DOHH2 (cell line): ENCODE data around the gene GMPR2.

Experiments
- H3F3A ChIP-seq: fragments of 200-600 bp; sonication (generic), shearing (Covaris generic); 2 replicates; pipeline ENCODE4 v1.6.0; 2016; ENCODE audit warnings: antibody characterized with exemption, mild to moderate bottlenecking; ENCODE audit not compliant: control insufficient read depth, insufficient read depth
- H3K27ac ChIP-seq: fragments of 200-600 bp; sonication (generic); 2 replicates; pipeline ENCODE4 v1.5.1; 2014; ENCODE audit warnings: low read depth, mild to moderate bottlenecking, low read length, moderate library complexity
- H3K27me3 ChIP-seq: fragments of 200-600 bp; sonication (generic); 2 replicates; pipeline ENCODE4 v1.6.1; 2014; ENCODE audit warnings: mild to moderate bottlenecking, low read length, mixed read lengths; ENCODE audit not compliant: control insufficient read depth
- H3K36me3 ChIP-seq: fragments of 200-600 bp; sonication (generic); 2 replicates; pipeline ENCODE4 v1.6.1; 2014; ENCODE audit warnings: mild to moderate bottlenecking, low read length, moderate library complexity, mixed read lengths; ENCODE audit not compliant: control insufficient read depth
- H3K4me1 ChIP-seq: fragments of 200-600 bp; sonication (generic); 2 replicates; pipeline ENCODE4 v1.6.1; 2014; ENCODE audit warnings: mild to moderate bottlenecking, low read length, mixed read lengths; ENCODE audit not compliant: control insufficient read depth
- H3K4me2 ChIP-seq: fragments of 200-600 bp; sonication (generic); 2 replicates; pipeline ENCODE4 v1.6.0; 2014; ENCODE audit warnings: mild to moderate bottlenecking, low read length, moderate library complexity
- H3K4me3 ChIP-seq: fragments of 200-600 bp; sonication (generic); 2 replicates; pipeline ENCODE4 v1.5.1; 2014; ENCODE audit warnings: mild to moderate bottlenecking, low read length, mixed read lengths
- H3K79me2 ChIP-seq: fragments of 200-600 bp; sonication (generic); 2 replicates; pipeline ENCODE4 v1.6.1; 2014; ENCODE audit warnings: mild to moderate bottlenecking, low read length, mixed read lengths; ENCODE audit not compliant: control insufficient read depth
- H3K9me2 ChIP-seq: fragments of 200-600 bp; sonication (generic); replicated peaks from 2 replicates; pipeline ENCODE4 v1.6.1; 2014; ENCODE audit warnings: mild to moderate bottlenecking, low read length, mixed read lengths; ENCODE audit not compliant: control insufficient read depth
- H3K9me3 ChIP-seq: fragments of 200-600 bp; sonication (generic); 2 replicates; pipeline ENCODE4 v1.6.1; 2014; ENCODE audit warnings: antibody characterized with exemption, low read length, mixed read lengths; ENCODE audit not compliant: control insufficient read depth, insufficient read depth
- H4K20me1 ChIP-seq: fragments of 200-600 bp; sonication (generic); 2 replicates; pipeline ENCODE4 v1.6.0; 2014; ENCODE audit warnings: low read depth, mild to moderate bottlenecking, antibody characterized with exemption, low read length, moderate library complexity; ENCODE audit not compliant: control insufficient read depth, insufficient read depth
- EZH2phosphoT487 ChIP-seq: fragments of 200-600 bp; sonication (generic); IDR thresholded peaks from 2 replicates; pipeline ENCODE4 v1.6.1; 2017; ENCODE audit warnings: borderline replicate concordance, mild to moderate bottlenecking, antibody characterized with exemption, low read length, moderate library complexity, mixed read lengths
- TF ChIP-seq, protein P1 (sequence below): fragments of 200-600 bp; sonication (generic); IDR thresholded peaks from one replicate; pipeline ENCODE4 v1.5.1; 2014; ENCODE audit warnings: antibody characterized with exemption, mild to moderate bottlenecking, low read depth, low read length; ENCODE audit not compliant: poor library complexity, severe bottlenecking

GMPR2 gene

DNA sequence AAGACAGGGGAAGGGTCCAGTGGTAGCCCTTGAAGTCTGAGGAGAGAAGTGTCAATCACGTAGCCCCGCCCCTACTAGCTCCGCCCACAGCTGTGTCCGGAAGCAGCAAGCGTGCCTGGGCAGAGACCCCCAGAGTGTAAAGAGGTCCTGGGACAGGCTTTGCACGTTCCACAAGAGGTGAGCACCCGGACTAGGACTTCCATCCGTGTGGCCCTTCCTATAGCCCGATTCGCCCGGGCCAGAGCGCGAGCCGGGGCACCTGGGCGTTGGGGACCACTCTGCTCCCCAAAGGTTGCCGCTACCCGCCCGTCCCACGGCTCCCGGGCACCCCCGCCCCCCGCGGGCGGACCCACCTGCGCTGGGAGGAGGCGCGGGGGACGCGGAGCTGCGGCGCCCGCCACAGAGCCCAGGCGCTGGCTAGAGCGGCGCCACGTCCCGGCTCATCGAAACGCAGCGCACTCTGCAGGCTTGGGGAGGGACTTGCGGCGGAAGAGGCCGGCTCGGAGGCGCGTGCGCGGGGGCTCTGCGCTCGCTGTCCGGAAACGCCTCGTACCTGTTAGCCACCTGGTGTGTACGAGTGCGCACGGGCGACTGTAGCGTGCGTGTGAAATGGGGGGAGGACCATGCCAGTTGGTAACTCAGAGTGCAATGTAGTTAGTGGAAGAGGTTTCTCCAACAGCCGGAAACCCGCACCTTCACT is 38.6 kb downstream of the GMPR2 start, which contains the start of gene RABGGTA:
TSS of gene RABGGTA (minus strand) at position 464 of the 700 bp plus-strand sequence. CDS start 482 bp downstream, outside the sequence.
- H3K4me3 ChIP-seq: peak within 1 kb of the TSS; percentile 85
- peak within 1 kb of the TSS; percentile 86 for H3K4me2 ChIP-seq
- H3K36me3 ChIP-seq: no peaks in the 10 kb centered on the region
- no peaks in the 10 kb centered on the region for H3K27me3 ChIP-seq
- H3K4me1 ChIP-seq: peaks cover 40% of the 10 kb centered on the region
- H3K9me2 ChIP-seq: no peaks in the 10 kb centered on the region
- H3F3A ChIP-seq: peaks cover 2% of the 10 kb centered on the region; the same call in 1 of the 2 replicates
- peak within 1 kb of the TSS; percentile 63 for H3K27ac ChIP-seq
- no peaks in the 10 kb centered on the region for H3K9me3 ChIP-seq
- no peaks in the 10 kb centered on the region for H4K20me1 ChIP-seq
- no peak for TF ChIP-seq EZH2phosphoT487
- TF ChIP-seq, protein P1, sequence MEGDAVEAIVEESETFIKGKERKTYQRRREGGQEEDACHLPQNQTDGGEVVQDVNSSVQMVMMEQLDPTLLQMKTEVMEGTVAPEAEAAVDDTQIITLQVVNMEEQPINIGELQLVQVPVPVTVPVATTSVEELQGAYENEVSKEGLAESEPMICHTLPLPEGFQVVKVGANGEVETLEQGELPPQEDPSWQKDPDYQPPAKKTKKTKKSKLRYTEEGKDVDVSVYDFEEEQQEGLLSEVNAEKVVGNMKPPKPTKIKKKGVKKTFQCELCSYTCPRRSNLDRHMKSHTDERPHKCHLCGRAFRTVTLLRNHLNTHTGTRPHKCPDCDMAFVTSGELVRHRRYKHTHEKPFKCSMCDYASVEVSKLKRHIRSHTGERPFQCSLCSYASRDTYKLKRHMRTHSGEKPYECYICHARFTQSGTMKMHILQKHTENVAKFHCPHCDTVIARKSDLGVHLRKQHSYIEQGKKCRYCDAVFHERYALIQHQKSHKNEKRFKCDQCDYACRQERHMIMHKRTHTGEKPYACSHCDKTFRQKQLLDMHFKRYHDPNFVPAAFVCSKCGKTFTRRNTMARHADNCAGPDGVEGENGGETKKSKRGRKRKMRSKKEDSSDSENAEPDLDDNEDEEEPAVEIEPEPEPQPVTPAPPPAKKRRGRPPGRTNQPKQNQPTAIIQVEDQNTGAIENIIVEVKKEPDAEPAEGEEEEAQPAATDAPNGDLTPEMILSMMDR: peak; percentile 82
- H3K79me2 ChIP-seq: peaks cover 4% of the 10 kb centered on the region

- H3K27me3 ChIP-seq: no peaks in the 10 kb centered on the region
- peak overlapping the region; percentile 85 for H3K4me3 ChIP-seq
- H4K20me1 ChIP-seq: no peaks in the 10 kb centered on the region
- H3K79me2 ChIP-seq: peaks cover 4% of the 10 kb centered on the region
- no peaks in the 10 kb centered on the region for H3K36me3 ChIP-seq
- no peaks in the 10 kb centered on the region for H3K9me3 ChIP-seq
- peaks cover 2% of the 10 kb centered on the region; the same call in 1 of the 2 replicates for H3F3A ChIP-seq
- H3K9me2 ChIP-seq: no peaks in the 10 kb centered on the region
- H3K4me2 ChIP-seq: peak overlapping the region; percentile 86
- H3K27ac ChIP-seq: peak overlapping the region; percentile 34
- peaks cover 40% of the 10 kb centered on the region for H3K4me1 ChIP-seq
- no peak for TF ChIP-seq EZH2phosphoT487
- TF ChIP-seq, protein P1: no peak
Measured at GRCh38 chr14:24271834-24272263, 39.1 kb downstream of the GMPR2 start.

- H3K4me1 ChIP-seq: peaks cover 40% of the 10 kb centered on the region
- no peak for TF ChIP-seq EZH2phosphoT487
- TF ChIP-seq, protein P1: no peak
- peaks cover 4% of the 10 kb centered on the region for H3K79me2 ChIP-seq
- peak overlapping the region; percentile 85 for H3K4me3 ChIP-seq
- H3K9me3 ChIP-seq: no peaks in the 10 kb centered on the region
- H3K9me2 ChIP-seq: no peaks in the 10 kb centered on the region
- H3K27ac ChIP-seq: no peak overlapping the region
- no peaks in the 10 kb centered on the region for H4K20me1 ChIP-seq
- no peaks in the 10 kb centered on the region for H3K27me3 ChIP-seq
- no peaks in the 10 kb centered on the region for H3K36me3 ChIP-seq
- H3F3A ChIP-seq: peaks cover 2% of the 10 kb centered on the region; the same call in 1 of the 2 replicates
- peak overlapping the region; percentile 86 for H3K4me2 ChIP-seq
Measured at GRCh38 chr14:24272467-24272866, 39.7 kb downstream of the GMPR2 start.
